Pons (tissue), 1 donor: ENCODE data around the gene CTNNBIP1.

Source experiments
- DNase-seq: peaks from one replicate; pipeline ENCODE4 v3.0.0-alpha.2; 2016; ENCODE audit warnings: low spot score

Gene CTNNBIP1

DNA sequence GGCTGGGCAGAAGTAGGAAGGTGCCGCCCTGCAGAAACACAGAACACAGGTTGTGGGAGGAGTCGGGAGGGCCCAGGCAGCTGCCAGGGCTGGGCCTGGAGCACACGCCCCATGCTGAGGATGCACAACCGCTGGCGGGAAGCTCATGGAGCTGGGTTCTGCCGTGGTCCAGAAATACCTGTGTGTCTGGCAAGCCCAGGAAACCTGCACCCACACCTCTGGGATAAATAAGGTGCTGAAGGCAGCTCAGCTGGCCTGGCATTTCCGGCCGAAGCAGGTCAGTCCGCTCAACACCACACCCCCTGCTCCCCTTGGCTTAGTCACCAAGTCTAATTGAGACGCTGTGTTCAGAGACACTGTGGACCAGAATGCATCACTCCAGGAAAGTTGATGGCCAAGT, 32.1 kb downstream of the CTNNBIP1 start:
- no peak for DNase-seq

GRCh38 chr1:9875636-9876000, 34.5 kb downstream of the CTNNBIP1 start:
- no peak for DNase-seq

DNA sequence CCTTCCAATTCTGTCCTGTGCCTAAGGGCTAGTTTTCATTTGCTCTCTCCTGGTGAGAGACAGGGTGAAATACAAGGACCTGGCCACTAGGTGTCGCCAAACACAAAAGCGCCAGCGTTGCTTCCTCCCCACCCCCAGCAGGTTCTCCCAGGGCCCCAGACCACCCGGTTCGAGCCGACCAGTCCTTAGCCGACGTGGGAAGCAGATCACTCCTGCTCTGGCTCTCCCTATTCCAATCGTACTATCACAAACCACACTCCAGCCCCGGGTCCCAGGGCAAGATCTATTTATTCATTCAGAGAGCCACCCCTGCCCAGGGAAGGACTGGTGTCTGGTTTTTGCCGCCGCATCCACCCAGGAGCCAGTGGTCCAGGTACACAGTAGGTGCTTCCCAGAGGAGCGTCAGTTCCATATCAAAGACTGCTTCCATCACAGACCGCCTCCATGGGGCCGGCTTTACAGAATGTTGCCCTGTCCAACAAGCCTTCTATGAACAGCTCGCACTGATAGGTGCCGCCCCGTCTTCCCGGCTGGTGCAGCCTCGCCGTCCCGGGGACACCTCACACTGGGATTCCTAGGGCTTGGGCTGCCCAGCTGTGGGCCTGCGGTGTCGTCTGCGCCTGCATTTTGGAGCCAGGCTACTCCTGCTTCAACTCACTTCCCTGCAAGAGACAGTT, 35.0 kb downstream of the CTNNBIP1 start:
- peak; percentile 79 for DNase-seq

GRCh38 chr1:9874412-9874811, 35.7 kb downstream of the CTNNBIP1 start:
- DNase-seq = no peak

DNA sequence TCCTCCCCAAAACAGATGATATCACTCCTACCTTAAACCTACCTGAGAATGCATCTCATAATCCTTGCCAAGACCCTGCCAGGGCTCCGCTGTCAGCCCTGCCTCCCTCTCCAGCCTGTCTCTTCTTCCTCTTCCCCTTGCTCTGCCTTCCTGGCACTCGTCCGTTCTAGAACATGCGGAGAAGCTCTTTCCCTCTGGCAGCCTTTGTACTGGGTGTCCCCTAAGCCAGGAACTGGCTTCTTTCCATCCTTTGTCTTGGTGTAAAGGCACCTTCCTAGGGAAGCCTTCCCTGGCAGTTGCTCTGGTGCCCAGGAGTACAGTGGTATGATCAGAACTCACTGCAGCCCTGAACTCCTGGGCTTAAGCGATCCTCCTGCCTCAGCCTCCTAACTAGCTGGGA, 36.1 kb downstream of the CTNNBIP1 start:
- DNase-seq = no peak

- no peak for DNase-seq
Measured at GRCh38 chr1:9873385-9873784, 36.7 kb downstream of the CTNNBIP1 start.

- no peak for DNase-seq
Measured at GRCh38 chr1:9872430-9873165, 37.5 kb downstream of the CTNNBIP1 start.

DNA sequence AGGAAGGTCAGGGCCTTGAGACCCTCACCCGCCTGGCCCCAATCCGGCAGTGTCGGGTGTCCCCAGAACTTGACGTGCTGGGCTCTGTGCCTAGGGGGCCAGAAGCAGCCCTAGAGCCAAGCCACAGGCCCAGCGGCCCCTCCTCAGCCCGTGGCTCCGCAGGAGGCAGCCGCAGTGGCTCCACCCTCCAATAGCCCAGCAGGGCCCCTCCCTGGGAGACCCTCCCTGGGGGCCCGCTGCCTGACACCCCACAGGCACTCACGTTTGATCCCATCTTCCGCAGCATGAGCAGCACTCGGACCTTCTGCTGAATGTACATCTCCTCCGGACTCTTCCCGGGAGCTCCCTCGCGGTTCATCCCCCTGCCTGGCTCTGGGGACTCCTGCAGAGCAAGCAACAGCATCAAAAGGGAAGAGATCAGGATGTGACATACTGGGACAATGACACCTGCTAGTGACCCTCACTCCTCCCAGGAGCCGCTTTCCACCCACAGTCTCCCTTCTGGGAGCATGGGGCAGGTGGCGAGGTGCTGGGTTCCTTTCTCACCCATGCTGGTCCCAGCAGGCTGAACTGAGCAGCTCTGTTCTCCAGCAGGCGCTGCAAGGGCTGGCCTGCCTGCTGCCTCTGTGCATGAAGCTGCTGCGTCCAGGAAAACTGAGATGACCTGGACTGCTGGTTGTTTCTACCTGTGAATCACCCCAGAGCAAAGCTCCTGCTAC, 38.2 kb downstream of the CTNNBIP1 start:
- DNase-seq = no peak

GRCh38 chr1:9871021-9871420, 39.0 kb downstream of the CTNNBIP1 start:
- no peak for DNase-seq

DNA sequence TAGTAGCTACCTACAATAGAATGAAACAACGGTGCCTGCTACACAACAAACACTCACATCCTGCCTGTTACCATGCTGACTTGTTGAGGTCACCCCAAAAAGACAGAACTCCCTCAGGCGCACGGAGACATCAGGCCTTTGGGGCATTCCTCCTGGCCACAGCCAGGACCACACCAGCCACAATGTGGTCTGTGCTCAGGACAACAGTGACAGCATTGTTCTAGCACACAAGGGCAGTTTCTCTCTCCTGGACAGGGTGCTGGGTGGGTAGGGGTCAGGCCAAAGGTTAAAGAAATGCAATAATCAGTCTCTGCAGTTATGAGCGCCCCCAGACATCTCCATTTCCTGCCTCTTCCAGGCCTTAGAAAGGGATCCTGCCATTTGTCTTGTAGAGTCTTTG, 39.5 kb downstream of the CTNNBIP1 start:
- no peak for DNase-seq

DNA sequence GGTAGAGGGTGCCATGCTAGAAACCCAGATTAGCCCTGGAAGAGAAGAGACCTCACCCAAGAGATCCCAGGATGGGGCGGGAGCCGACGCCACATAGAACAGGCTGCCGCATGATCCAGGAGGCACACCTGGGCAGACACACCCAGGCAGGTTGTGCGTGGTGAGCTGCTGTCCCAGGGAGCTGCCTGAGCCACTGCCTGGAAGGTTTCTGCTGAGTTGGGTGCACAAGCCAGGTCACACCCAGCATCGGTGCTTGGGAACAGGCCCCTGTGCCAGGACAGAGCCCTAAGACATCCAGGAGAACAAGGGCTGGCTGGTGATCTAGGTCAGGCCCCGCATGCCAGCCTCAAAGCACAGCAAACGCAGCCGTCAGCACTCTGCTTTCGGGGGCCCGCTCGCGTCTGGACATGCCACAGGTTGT, 40.2 kb downstream of the CTNNBIP1 start:
- no peak for DNase-seq

DNA sequence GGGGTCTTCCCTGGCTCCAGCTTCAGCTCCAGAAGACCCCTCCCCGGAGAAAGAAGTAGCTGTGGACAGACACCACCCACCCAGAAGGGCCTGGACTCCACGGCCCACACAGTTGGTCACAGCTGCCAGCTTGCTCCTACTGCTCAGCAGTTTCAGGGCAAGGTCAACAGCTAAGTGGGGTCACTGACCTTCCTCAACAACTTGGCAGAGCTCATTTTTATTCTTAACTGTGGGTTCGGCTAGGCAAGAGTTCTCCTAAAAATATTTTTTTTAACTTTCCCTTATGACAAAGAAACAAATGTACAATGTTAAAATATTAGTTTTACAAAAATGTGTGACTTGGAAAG, 41.9 kb downstream of the CTNNBIP1 start:
- DNase-seq = no peak

- peak; percentile 55 for DNase-seq
Measured at GRCh38 chr1:9867408-9868243, 42.4 kb downstream of the CTNNBIP1 start.

DNA sequence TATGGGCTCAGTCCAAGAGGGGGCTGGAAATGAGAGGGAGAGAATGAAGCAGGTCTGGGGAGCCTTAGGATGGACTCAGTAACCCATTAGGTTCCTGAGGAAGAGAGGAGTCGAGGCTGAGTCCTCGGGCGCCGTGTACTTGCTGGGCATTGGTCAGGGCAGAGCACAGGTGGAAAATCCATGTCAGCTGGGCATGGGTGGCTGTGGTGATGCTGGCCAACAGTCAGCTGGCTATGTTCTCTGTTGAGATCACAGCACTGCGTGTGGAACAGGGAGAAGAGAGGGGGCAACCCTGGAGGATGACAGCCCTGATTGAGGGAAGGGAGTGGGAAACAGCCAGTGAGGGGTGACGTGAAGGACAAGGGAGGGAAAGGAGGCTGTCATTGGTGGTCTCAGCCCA, 43.2 kb downstream of the CTNNBIP1 start:
- DNase-seq = no peak

- no peak for DNase-seq
Measured at GRCh38 chr1:9865724-9866123, 44.3 kb downstream of the CTNNBIP1 start.

GRCh38 chr1:9863371-9863770, 46.7 kb downstream of the CTNNBIP1 start:
- DNase-seq = no peak

DNA sequence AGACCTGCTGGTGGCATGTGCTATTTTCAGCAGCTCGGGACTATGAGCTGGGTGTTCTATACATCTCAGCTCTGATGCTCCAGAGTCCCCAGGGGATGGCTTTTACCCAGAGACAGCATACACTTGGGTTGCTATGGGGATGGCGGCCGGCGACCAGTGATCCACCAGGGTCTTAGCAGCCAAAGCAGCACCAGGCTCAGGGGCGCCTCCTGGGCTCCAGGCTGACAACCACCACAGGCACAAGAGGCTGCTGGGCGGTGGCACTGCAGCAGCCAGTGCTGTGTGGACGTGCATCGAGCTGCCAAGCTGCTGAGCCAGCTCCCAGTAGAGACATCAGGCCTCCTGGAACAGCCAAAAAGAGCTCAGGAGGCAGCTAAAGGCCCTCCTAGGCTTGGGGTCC, 48.7 kb downstream of the CTNNBIP1 start:
- DNase-seq = no peak

- DNase-seq = no peak
Measured at GRCh38 chr1:9860887-9861286, 49.2 kb downstream of the CTNNBIP1 start.

DNA sequence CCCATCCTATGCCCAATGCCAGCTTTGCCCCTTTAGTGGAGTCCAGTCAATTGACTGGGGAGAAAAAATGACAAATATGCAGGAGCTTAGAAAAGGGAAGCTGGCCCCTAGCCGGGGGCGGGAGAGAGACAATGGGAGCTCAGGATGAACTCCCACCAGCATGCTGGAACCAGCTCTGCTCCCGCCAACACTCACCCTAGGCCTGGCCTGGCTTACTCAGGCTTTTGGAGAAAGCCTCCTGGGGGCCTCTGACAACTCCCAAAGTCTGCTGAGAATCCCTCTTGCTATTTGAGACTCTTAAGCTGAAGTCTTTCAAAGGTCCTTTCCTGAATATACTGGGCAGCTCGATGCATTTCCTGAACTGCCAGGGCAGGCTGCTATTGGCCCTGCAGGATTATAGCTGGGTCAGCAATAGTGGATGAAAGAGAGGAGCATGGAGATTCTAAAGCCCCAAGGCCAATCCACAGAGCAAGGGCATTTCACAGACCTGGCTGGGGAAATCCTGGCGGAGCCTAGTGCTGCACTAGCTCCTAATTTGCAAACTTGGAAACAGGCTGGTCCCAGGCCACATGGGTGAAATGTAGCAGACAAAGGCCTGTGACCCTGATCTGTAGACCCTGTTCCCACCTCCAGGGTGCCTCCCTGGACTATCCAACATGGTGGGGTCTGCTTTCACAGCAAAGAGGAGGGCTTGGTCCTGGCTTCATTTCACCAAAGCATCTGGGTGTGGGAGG, 50.6 kb downstream of the CTNNBIP1 start:
- DNase-seq = no peak

- DNase-seq = no peak
Measured at GRCh38 chr1:9858293-9859035, 51.6 kb downstream of the CTNNBIP1 start.

GRCh38 chr1:9855186-9855585, 54.9 kb downstream of the CTNNBIP1 start:
- no peak for DNase-seq
